ENCODE results near the gene BPI. TPM values are rescaled to one million over a fixed set of nuclear protein-coding genes. Genes with fewer than 3 reads are reported as not detected.

Gene BPI
- total RNA-seq, 1 experiment from 2014 or later = not detected

GRCh38 chr20:38316341-38316740 lies 12.4 kb downstream of the BPI start:
- Histone ChIP-seq H3K9me3 (ENCODE audit: control insufficient read depth, insufficient read depth, low read depth, low read length) (no peaks in the 10 kb centered on the region), H3K36me3 (ENCODE audit: control insufficient read depth, insufficient read depth, low read length) (no peaks in the 10 kb centered on the region), H3K4me1 (ENCODE audit: control insufficient read depth, insufficient read depth, low read length) (no peaks in the 10 kb centered on the region), H3K27ac (ENCODE audit: low read length) (no peak overlapping the region), H3K4me3 (ENCODE audit: low read depth in 2 of 2, low read length in 2 of 2) (no peak overlapping the region), H3K27me3 (ENCODE audit: control insufficient read depth, insufficient read depth, low read length) (peaks cover 3% of the 10 kb centered on the region)
- in situ Hi-C loops (cut with HindIII; ENCODE audit: low pct_unique_long_range_greater_than_20kb, low sequenced_read_pairs) = no loop called here
- ChIA-PET POLR2A (interaction anchor here (0.7 kb wide), 1 partner anchor 593 kb away, joined by 3 read pairs; no protein-coding TSS in a partner anchor), CTCF (no interaction called here)
- intact Hi-C loops (cut with micrococcal nuclease; ENCODE audit: unreplicated experiment) = no loop called here
- TF ChIP-seq POLR2AphosphoS5 (IDR thresholded peaks at IDR 0.05; ENCODE audit: low read depth, low read length) (no peak), REST (IDR thresholded peaks at IDR 0.05; ENCODE audit: insufficient read depth in 1 of 2, low read depth in 2 of 2, low read length in 1 of 2) (no peak), SIN3A (IDR thresholded peaks at IDR 0.05; ENCODE audit: borderline replicate concordance, insufficient read depth, low read depth, low read length) (no peak), CTCF (IDR thresholded peaks at IDR 0.05) (no peak), TCF7L2 (IDR thresholded peaks at IDR 0.05; ENCODE audit: low read depth, low read length) (no peak)
- DNase-seq (ENCODE audit: low read depth, low spot score) (no peak), ATAC-seq (no peak)
- no TSS peak for BruUV-seq (replicated peaks)

GRCh38 chr20:38317422-38317821 lies 13.5 kb downstream of the BPI start:
- DNase-seq (ENCODE audit: low read depth, low spot score) (no peak), ATAC-seq (no peak)
- H3K9me3 ChIP-seq (ENCODE audit: control insufficient read depth, insufficient read depth, low read depth, low read length) = no peaks in the 10 kb centered on the region
- POLR2A ChIA-PET = no interaction called here
- H3K27ac ChIP-seq (ENCODE audit: low read length) = no peak overlapping the region
- TF ChIP-seq TCF7L2 (IDR thresholded peaks at IDR 0.05; ENCODE audit: low read depth, low read length) = no peak
- no peak for TF ChIP-seq CTCF (IDR thresholded peaks at IDR 0.05)
- TF ChIP-seq REST (IDR thresholded peaks at IDR 0.05; ENCODE audit: insufficient read depth in 1 of 2, low read depth in 2 of 2, low read length in 1 of 2) = no peak
- TF ChIP-seq POLR2AphosphoS5 (IDR thresholded peaks at IDR 0.05; ENCODE audit: low read depth, low read length) = no peak
- no peak for TF ChIP-seq SIN3A (IDR thresholded peaks at IDR 0.05; ENCODE audit: borderline replicate concordance, insufficient read depth, low read depth, low read length)
- intact Hi-C loops (cut with micrococcal nuclease; ENCODE audit: unreplicated experiment) (no loop called here), in situ Hi-C loops (cut with HindIII; ENCODE audit: low pct_unique_long_range_greater_than_20kb, low sequenced_read_pairs) (no loop called here)
- BruUV-seq (replicated peaks) = no TSS peak
- H3K4me3 ChIP-seq (ENCODE audit: low read depth in 2 of 2, low read length in 2 of 2) = no peak overlapping the region
- peaks cover 3% of the 10 kb centered on the region for H3K27me3 ChIP-seq (ENCODE audit: control insufficient read depth, insufficient read depth, low read length)
- H3K4me1 ChIP-seq (ENCODE audit: control insufficient read depth, insufficient read depth, low read length) = no peaks in the 10 kb centered on the region
- CTCF ChIA-PET = no interaction called here
- no peaks in the 10 kb centered on the region for H3K36me3 ChIP-seq (ENCODE audit: control insufficient read depth, insufficient read depth, low read length)

Data from Panc1 (cell line).